ENCODE measurements around the gene KRT33A. TPM values are rescaled to one million over a fixed set of nuclear protein-coding genes. Genes with fewer than 3 reads are reported as not detected.
A peak's percentile ranks its signal among the peaks of the same experiment; 100 is the strongest.
"Not testable (repeated sequence)": the region's sequence is repeated elsewhere in the genome, so short reads cannot be mapped to it uniquely, and the experiment has no call there.

The KRT33A gene
- not detected in 2 replicates for total RNA-seq (2014; rRNA removed; shearing (Covaris generic); ENCODE audit: low replicate concordance)

- not testable (repeated sequence) for H3K36me3 ChIP-seq, H3K4me3 ChIP-seq, DNase-seq, H3K9me3 ChIP-seq, H3K27me3 ChIP-seq
These were observed at the start of gene KRT33A for GRCh38 chr17:41350381-41350878. TSS of gene KRT33A (minus strand) at chr17:41350828. CDS start at chr17:41350767, 61 bp downstream.

GRCh38 chr17:41396996-41397660 lies 46.5 kb upstream of the KRT33A start, which contains the start of gene KRT31:
TSS of gene KRT31 (minus strand) at chr17:41397608. CDS start at chr17:41397539, 69 bp downstream.
- no peak for DNase-seq

GRCh38 chr17:41396340-41396739 lies 45.7 kb upstream of the KRT33A start:
- Histone ChIP-seq H3K27me3 (no peaks in the 10 kb centered on the region), H3K9me3 (no peaks in the 10 kb centered on the region), H3K36me3 (no peaks in the 10 kb centered on the region), H3K4me3 (no peak overlapping the region)
- DNase-seq, result no peak

More at GRCh38 chr17:41396996-41397660, 46.5 kb upstream of the KRT33A start, which contains the start of gene KRT31:
- Histone ChIP-seq H3K27me3 (no peaks in the 10 kb centered on the region), H3K9me3 (no peaks in the 10 kb centered on the region), H3K4me3 (no peak within 1 kb of the TSS), H3K36me3 (no peaks in the 10 kb centered on the region)

- no peak for DNase-seq
- Histone ChIP-seq H3K9me3 (no peaks in the 10 kb centered on the region), H3K27me3 (no peaks in the 10 kb centered on the region), H3K4me3 (no peak overlapping the region), H3K36me3 (no peaks in the 10 kb centered on the region)
These were observed 45.0 kb upstream of the KRT33A start for GRCh38 chr17:41395611-41396010.

- H3K9me3 ChIP-seq, H3K36me3 ChIP-seq, DNase-seq, H3K27me3 ChIP-seq, H3K4me3 ChIP-seq: not testable (repeated sequence)
These were observed 44.4 kb upstream of the KRT33A start for GRCh38 chr17:41395044-41395443.

GRCh38 chr17:41394254-41394996 lies 43.8 kb upstream of the KRT33A start:
- Histone ChIP-seq H3K4me3 (no peak overlapping the region), H3K27me3 (no peaks in the 10 kb centered on the region), H3K36me3 (no peaks in the 10 kb centered on the region), H3K9me3 (no peaks in the 10 kb centered on the region)
- DNase-seq, result no peak

GRCh38 chr17:41393826-41394225 lies 43.2 kb upstream of the KRT33A start:
- DNase-seq, result no peak
- H3K9me3 ChIP-seq, result no peaks in the 10 kb centered on the region
- H3K27me3 ChIP-seq, result no peaks in the 10 kb centered on the region
- H3K4me3 ChIP-seq, result no peak overlapping the region
- no peaks in the 10 kb centered on the region for H3K36me3 ChIP-seq

- H3K4me3 ChIP-seq, result no peak overlapping the region
- H3K9me3 ChIP-seq, result no peaks in the 10 kb centered on the region
- no peaks in the 10 kb centered on the region for H3K27me3 ChIP-seq
- DNase-seq, result no peak
- no peaks in the 10 kb centered on the region for H3K36me3 ChIP-seq
These were observed 42.7 kb upstream of the KRT33A start for GRCh38 chr17:41393294-41393693.

- DNase-seq, result peak; percentile 19
- Histone ChIP-seq H3K9me3 (0 out of 2 replicates have a peak, but pooled peaks cover 2% of the 10 kb centered on the region), H3K27me3 (no peaks in the 10 kb centered on the region), H3K36me3 (no peaks in the 10 kb centered on the region), H3K4me3 (no peak overlapping the region)
These were observed 41.6 kb upstream of the KRT33A start for GRCh38 chr17:41392278-41392677.

- Histone ChIP-seq H3K4me3 (no peak overlapping the region), H3K36me3 (no peaks in the 10 kb centered on the region), H3K27me3 (no peaks in the 10 kb centered on the region), H3K9me3 (peaks cover 8% of the 10 kb centered on the region)
- DNase-seq, result no peak
These were observed 40.9 kb upstream of the KRT33A start for GRCh38 chr17:41391535-41391934.

- Histone ChIP-seq H3K27me3 (no peaks in the 10 kb centered on the region), H3K9me3 (peaks cover 15% of the 10 kb centered on the region), H3K36me3 (no peaks in the 10 kb centered on the region), H3K4me3 (no peak overlapping the region)
- no peak for DNase-seq
These were observed 39.8 kb upstream of the KRT33A start for GRCh38 chr17:41390411-41390938.

- no peak for DNase-seq
- H3K4me3 ChIP-seq, result no peak overlapping the region
These were observed 37.0 kb upstream of the KRT33A start for GRCh38 chr17:41387670-41388069.

GRCh38 chr17:41386227-41386626 lies 35.6 kb upstream of the KRT33A start:
- no peak overlapping the region for H3K4me3 ChIP-seq
- no peaks in the 10 kb centered on the region for H3K36me3 ChIP-seq
- H3K27me3 ChIP-seq, result no peaks in the 10 kb centered on the region
- peaks cover 22% of the 10 kb centered on the region for H3K9me3 ChIP-seq
- DNase-seq, result no peak

More at GRCh38 chr17:41387670-41388069, 37.0 kb upstream of the KRT33A start:
- Histone ChIP-seq H3K36me3 (no peaks in the 10 kb centered on the region), H3K9me3 (peaks cover 22% of the 10 kb centered on the region), H3K27me3 (no peaks in the 10 kb centered on the region)

GRCh38 chr17:41383690-41384089 lies 33.1 kb upstream of the KRT33A start:
- Histone ChIP-seq H3K9me3 (peaks cover 24% of the 10 kb centered on the region), H3K36me3 (no peaks in the 10 kb centered on the region), H3K27me3 (no peaks in the 10 kb centered on the region), H3K4me3 (no peak overlapping the region)
- no peak for DNase-seq

- no peaks in the 10 kb centered on the region for H3K36me3 ChIP-seq
- no peak overlapping the region for H3K4me3 ChIP-seq
- peaks cover 22% of the 10 kb centered on the region for H3K9me3 ChIP-seq
- H3K27me3 ChIP-seq, result no peaks in the 10 kb centered on the region
- DNase-seq, result no peak
These were observed 31.8 kb upstream of the KRT33A start for GRCh38 chr17:41382394-41382793.

GRCh38 chr17:41381943-41382342 lies 31.3 kb upstream of the KRT33A start, which contains the start of gene KRT34:
TSS of gene KRT34 (minus strand) at chr17:41382306. CDS start at chr17:41382246, 60 bp downstream.
- not testable (repeated sequence) for DNase-seq, H3K4me3 ChIP-seq, H3K27me3 ChIP-seq, H3K36me3 ChIP-seq
- peaks cover 20% of the 10 kb centered on the region for H3K9me3 ChIP-seq

- not testable (repeated sequence) for H3K36me3 ChIP-seq, H3K9me3 ChIP-seq, H3K27me3 ChIP-seq, H3K4me3 ChIP-seq
- peak; percentile 76 for DNase-seq
These were observed 29.5 kb upstream of the KRT33A start for GRCh38 chr17:41380091-41380490.
